NCI-H2227 (cell line): ENCODE results near the gene SLIT3.
A peak's percentile ranks its signal among the peaks of the same experiment; 100 is the strongest.

ENCODE experiments used
- DNase-seq: peaks from one replicate; lab custom pipeline; 2025; ENCODE audit not compliant: unreplicated experiment; lab: John Stamatoyannopoulos, UW

Gene SLIT3

DNA sequence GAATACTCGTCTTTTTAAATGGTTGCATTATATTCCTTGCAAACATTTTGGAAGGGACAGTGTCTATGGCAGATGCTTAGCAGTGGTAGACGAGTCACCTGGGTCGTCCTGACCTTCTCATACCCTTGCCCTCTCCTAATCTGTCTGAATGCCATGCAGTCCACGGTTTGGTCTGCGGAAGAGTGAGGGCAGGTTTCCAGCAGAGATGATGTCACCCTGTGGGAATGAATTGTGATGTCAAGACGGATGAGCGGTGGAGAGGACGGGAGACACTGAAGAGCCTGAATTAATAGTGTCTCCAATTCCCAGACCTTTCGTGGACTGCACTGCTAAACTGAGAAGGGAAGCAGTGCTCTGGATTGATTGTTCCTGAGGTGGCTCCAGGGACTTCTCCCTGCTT is 392.7 kb downstream of the SLIT3 start:
- DNase-seq: no peak

DNA sequence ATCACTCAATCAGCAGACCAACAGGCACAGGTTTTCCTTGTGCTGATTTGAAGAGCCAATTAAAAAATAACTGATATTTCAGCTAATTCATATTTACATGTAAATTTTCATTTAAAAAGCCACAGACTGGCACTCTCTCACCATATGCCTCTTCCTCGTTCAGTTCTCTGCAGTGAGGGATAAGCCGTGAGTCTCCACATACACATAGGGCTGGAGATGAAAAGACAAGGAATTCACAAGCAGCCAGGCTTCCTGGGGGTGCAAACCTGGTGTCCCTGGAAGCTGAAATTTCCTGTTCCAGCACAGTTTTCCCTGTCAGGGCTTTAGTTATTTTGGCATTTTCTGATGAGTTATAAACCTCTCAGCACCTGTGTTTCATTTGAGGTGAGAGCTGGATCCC is 397.9 kb downstream of the SLIT3 start:
- DNase-seq: no peak

DNA sequence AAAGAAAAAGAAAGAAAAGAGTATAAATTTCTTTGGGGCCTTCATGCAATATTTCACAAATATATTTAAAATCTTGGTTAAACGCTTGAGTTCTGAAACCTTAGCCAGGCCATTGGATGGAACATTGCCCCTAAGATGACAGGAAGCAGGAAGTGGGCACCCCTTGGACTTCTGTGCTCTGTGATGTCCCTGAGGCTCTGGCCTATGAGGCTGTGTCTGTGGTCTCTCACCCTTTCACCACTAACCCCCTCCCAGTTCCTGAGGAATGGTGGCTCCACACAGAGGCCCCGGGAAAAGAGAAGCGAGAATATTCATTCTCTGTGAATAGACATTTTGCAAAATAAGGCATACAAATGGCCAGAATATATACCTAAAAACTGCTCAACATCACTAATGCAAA is 401.3 kb downstream of the SLIT3 start:
- DNase-seq: no peak

DNA sequence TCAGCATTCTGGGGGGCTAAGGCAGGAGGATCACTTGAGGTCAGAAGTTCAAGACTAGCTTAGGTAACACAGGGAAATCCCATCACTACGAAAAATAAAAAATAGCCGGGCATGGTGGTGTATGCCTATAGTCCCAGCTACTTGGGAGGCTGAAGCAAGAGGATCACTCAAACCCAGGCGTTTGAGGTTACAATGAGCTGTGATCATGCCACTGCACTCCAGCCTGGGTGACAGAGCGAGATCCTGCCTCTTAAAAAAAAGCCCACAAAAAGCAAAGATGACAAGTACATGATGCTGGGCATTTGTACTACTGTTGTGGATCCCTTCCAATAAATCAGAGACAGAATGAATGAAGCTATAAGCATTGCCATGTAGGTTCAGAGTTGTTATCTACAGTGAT is 401.7 kb downstream of the SLIT3 start:
- DNase-seq: no peak

DNA sequence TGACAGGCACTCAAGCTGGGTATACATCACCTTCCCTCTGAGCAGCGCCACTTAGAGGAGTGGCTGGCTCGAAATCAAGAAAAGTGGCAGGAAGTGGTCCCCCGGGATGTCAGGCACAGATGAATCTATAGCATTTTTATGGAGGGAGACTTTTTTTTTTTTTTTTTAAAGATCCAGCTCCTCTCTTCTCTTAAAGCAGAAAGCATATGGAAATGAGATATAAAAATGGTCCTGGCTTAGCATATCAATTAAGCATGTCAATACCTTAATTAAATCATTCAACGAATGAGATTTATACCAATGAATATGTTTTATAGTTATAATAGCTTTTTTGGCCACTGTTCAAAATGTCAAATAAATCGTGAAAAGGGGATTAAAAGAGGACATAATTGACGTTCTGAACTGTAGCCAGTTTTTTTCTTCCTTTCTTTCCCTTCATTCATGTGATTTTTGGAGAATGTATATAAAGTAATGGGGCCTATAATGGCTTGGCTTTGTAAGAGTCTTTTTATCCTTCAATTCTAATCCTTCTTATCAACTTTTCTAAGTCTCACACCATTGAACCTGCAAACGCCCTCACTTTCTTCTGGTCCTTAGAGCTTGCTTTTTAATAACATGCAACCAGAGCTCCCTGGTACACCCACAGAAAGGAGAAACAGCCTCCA is 402.6 kb downstream of the SLIT3 start:
- no peak for DNase-seq

DNA sequence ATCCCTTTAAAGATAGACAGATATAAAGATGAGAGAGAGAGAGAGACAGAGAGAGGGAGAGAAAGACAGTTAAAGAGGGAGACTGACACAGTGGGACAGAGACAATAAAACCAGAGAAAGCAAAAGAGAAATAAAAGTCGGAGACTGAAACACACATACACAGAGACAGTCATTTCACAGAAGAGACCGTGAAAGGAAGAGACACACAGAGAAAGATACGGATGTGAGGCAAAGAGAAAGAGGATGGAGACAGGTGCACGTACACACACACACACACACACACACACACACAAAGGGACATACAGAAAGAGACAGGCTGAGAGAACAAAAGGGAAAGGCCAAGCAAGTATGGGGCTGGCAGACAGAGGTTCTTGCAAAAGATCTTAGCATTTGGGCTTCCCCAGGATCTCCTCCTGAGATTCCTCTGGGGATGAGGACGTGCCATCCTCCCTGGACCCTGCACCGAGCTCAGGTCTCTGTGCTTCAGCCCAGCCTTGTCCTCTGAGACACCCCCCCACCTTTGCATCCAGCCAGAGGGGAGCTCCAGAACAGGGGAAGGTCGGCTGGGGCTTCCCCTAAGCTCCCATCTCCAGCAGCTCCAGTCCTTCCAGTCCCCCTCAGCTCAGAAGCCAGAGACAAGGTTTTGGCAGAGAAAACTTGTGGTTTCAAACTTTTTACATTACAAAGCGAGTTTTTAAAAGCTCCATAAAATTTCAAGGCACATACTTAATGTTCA is 403.4 kb downstream of the SLIT3 start:
- DNase-seq: no peak

DNA sequence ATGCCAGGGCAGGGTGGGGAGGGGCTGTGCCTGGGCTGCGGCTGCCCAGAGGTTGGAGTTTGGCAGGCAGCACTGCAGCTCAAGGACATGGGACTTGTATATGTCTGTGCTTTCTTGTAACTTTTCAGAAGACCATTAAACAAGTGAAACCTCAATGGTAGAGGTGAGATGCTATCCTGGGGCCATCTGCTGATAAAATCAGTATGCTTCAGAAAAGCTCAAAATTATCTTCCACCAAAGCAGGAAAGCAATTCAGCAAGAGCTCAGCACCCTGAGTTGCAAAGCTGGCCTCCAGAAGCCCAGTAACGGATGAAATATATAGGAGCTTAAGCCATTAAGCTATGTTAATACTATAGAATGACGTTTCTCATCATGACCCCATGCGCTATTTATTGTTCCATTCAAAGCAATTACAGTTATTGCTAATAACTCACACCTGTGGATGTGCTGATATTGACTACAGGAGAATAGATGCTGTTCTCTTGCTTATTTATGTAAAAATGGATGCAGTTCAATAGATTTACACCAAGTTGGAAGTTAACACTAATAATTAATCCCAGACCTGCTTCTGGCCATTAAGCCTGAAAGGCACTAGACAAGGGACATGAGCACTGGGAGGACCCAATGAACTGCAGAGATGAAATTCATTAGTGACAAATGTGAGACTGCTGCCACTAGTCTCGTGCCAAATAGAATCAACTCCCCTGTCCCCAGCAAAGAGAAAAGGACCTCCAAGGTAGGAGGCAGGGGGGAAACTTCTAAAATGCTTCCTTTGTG is 405.5 kb downstream of the SLIT3 start:
- DNase-seq: no peak

DNA sequence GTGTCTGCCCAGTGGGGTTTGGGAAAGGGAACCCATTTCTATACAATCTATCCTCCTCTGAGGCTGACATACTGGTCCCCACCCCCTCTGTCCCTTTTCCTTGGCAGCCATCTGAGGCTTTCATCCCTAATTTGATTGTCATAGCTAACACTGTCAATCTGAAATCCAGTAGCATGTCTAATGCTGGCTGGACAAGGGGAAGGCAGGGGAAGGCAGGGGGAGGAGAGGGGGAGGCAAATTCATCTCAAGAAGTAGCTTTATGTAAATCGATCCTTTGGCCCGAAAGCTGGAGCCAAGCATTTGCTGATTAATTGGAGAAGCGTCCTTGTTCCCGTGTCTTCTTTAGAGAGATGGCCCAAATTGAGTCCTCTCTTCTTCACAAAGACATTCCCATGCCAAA is 407.7 kb downstream of the SLIT3 start:
- DNase-seq: no peak

DNA sequence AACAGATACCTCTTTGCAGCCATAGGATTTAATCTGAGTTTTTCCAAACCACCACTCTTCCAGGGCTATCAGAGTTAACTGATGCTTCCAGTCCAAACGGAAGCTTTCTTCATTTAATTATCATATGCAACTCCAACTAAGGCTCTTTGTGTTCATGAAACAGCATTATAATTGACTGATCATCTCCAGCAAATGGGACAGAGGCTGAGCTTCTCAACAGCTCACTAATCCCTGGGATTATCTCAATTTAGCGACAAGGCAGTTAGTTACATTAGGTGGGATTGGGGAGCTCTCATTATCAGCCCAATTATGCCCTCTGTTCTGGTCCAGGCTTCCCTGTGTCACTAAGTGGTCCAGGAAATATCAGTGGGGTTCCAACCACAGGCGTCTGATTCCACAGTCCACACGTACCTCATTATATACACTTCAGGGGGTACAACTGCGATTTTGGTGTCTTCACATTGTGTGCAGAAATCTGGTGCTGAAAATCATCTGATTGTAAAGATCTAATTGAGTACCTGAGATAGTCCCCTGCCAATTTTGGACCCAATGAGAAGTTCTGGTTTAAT is 408.2 kb downstream of the SLIT3 start:
- no peak for DNase-seq

DNA sequence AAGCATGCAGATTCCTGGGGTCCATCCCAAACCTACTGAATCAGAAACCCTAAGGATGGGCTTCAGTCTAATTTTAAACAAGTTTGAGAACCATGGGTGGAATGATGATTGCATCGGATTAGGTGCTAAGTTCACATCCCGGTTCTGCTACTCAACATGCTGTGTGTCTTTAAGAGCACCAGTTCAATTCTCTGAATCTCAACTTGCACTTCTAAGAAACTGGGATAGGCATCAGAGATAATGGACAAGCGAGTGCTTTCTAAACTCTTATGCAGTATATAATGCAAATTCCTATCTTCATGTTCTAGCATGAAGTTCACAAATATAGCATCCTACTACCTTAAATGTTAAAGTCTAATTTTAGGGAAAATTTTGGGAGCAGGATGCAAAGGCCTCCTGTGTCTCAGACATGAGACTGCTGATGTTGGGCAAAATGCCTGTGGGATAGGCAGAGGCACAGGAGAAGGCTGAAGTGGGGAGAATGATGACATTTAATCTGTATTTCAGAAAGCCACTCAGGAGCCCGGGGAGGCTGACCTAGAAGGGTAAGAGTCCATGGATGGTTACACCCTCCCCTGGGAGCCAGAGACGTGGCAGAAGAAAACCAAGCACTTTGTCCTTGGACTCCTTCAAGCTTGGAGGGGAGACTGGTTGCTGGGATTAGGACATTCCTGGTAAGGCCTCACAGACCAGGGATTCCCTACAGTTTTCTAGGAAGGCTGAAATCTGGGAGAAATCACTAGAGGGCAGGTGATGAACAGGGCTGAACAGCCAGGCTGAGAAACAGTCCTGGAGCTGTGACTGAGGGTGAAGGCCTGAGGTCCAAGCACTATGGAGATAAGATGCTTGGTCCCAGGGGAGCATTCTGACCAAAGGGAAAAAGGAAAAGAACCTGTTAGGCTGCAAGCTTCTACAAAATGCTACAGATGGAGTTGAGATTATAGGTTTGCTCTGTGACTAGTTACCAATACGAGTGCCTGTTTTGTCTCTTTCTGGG is 409.8 kb downstream of the SLIT3 start:
- no peak for DNase-seq

DNA sequence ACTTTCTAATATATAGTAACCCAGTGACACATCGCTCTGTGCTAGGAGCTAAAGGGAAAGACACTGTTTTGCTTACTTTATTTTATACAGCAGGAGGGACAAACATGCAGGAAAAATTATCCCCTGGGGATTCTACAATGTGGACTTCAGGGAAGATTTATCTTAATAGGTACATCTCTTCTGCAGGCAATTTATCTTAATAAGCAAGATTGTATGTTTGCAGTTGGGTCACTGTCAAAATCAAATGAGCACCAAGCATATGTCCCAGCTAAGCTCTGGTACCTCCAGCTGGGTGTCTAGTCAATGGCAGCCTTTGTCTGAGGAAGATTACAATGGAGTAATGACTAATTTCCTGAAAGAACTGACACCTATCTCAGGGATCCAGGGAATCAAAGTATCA is 411.9 kb downstream of the SLIT3 start:
- DNase-seq: peak; percentile 54

DNA sequence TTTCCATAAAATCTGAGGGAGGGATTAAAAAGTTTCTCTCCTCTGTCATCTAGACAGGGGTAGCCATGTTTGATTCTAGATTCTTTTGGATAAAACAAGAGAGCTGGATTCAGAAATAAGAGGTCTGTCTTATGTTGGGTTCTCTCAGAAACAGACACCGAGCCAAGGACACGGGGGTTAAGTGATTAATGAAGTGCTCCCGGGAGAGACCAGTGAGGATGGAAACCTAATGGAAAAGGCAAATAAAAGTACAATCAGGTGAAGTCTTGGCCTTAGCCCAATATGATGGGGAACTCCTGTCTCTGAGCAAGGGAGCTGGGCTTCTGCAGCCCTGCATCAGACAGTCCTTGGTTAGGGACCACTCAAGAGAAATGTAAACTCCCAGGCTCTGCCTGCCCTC is 413.0 kb downstream of the SLIT3 start:
- DNase-seq: no peak

DNA sequence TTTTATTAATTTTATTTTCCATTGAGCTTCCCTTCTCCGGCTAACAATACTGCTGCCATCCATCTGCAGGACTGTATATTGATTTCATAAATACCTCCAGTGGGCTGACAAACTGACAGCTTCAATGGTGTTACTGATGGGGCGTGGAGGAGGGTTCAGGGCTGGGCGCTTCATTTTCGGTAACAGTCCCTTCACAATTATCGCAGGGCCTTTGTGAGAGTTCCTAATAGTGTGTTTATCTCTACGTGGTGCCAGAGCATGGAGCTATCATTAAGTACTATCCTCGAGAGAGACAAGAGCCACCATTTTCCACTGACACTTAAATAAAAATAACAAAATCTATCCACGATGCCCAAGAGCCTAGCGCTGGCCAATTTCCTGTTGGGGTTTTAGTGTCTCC is 414.8 kb downstream of the SLIT3 start:
- peak; percentile 81 for DNase-seq

DNA sequence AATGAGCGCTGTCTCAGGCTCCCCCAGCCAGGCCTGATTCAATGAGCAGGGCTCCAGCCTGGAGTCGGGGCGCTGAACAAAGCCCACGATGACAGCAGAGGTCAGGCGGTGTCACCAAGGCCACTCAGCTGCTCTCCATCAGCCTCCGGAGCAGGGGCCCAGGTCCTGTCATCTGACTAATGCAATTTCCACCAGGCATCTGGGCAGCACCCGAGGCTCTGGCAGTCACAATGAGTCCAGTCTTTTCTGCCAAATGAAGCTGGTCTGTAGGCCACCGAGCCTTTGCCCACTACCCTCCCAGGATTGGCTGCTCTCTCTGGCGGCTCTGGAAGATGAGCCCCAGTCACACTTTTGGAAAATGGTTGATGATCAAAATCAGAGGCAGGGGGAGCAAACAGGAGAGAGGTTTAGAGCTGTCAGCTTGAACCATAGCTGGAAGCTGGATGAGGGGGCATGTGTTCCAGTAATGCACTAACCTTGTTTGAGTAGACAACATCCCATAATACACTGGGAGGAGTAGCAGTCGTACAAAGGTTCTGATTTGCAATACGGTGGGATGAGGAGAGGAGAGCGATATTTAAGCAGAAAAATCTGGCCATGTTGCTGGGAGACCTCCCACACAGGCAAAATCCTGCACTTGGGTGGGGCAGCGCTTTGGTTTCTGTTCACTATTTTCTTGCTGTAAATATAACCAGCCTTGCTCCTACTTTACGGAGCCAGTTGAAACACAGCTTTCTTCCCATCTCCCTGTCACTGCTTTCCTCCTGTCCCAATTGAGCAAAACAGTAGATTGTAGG is 415.4 kb downstream of the SLIT3 start:
- DNase-seq: no peak

DNA sequence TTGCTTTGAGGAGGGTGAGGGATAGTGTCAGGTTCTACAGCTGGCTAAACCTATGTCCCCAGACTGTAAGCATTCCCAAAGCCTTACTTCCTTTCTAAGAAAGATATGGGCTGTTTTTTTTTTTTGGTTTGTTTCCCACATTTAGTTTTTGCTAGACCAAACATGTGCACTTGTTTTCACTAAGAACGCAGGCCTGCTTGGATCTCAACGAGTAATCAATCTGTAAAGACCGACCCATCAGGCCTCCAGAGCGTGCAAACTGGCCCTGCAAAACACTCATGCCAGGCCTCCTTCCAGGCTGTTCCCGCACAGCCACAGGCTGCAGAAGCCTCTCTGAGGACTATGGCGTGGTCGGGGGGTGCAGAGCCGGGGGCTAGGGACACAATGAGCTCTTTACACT is 416.9 kb downstream of the SLIT3 start:
- DNase-seq: no peak

DNA sequence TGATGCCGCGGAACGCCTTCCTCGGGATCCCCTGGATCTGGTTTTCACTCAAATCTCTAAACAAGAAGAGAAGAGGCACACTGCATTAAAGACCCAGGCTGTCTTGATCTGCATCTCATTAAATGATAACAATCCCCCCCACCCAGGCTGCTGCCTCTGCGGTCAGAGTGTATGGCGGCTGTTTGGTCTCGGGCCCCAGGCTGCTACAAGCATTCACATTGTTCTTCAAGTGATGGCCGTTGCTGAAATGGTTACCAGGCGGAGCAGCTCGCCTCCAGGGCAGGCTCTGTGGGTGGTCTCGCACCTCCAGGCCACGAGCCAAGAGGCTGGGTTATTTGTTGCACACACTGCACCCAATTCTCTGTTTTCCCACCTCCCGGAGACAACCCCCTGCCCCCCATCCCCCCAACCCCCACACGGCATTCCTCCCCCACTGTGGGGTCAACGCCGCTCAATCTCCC is 417.6 kb downstream of the SLIT3 start:
- no peak for DNase-seq

DNA sequence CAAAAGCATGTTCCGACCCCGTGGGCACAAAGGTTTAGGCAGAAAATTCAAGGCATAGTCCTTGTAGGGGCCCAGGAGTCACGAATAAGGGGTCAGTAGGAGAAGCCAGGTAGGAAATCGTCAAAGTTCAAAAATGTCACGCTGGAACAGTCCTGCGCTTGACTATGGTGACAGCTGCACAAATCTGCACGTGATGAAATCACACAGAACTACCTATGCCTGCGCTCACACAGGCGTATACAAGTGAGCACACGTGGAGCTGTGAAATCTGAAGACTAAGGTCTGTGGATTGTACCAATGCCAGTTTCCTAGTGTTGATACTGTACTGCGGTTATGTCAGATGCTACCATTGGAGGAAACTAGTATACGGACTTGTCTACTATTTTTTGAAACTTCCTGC is 418.7 kb downstream of the SLIT3 start:
- DNase-seq: no peak

DNA sequence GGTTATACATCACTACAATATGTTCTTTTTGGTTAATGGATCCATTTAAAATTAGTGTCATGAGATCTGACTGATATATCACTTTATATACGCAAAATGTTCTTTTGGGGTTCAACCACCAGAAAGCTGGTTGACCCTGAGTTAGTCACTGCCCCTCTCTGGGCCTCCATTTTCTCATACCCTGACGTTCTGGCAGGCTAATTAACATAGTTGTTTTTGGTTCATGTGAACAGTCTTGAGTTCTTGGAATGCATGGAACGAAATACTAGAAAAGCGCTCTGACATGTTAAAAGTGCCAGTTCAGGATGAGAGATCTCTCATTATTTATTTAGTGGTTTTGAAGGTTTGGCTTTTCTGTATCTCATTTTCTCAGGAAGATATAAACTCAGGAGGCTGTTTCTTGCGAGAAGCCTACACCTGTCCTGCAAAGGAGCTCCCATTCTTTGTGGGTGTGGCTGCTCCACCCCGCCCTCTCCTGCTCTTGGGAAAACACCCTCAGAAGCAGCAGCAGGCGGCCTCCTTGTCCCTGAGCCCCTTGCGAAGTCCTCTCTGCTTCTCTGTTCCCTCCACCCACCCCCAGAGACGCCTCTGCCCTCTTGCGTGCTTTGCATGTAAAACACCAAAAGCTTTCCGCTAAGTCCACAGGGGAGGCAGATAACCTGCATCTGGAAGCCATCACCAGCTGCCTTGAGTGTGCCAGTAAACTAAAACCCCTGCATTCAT is 419.4 kb downstream of the SLIT3 start:
- no peak for DNase-seq

DNA sequence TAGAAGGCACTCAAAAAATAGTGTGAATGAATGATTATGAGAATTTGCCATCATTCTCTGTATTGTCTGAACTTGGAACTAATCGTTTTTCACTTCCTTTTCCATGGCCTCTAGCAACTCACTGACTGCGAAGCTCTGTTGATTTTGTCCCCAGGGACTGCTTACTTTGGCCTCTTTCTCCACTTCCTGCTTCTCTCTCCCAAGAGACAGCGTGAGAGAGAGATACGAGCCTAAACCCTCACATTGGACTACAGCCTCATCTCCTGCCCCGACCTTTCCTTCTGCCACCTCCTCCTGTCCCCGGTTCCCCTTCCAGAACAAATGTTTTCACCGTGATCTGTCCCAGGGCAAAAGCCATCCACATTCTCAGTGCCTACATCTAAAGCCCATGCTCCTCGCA is 421.0 kb downstream of the SLIT3 start:
- no peak for DNase-seq
